ENCODE data around the gene SNX18.

Gene SNX18

GRCh38 chr5:54577528-54577927, 60.0 kb downstream of the SNX18 start:
- TF ChIP-seq Cebpa-rat (IDR thresholded peaks at IDR 0.05), result no peak
- no peak overlapping the region for H3K4me3 ChIP-seq
- H3K9ac ChIP-seq, result no peak overlapping the region
- H3K4me1 ChIP-seq, result no peaks in the 10 kb centered on the region
- no peak overlapping the region for H3K4me2 ChIP-seq
- H4K20me1 ChIP-seq, result no peaks in the 10 kb centered on the region
- H3K27me3 ChIP-seq, result no peaks in the 10 kb centered on the region
- H3K9me3 ChIP-seq, result no peaks in the 10 kb centered on the region
- H3K27ac ChIP-seq, result no peak overlapping the region
- no peaks in the 10 kb centered on the region for H3K36me3 ChIP-seq

DNA sequence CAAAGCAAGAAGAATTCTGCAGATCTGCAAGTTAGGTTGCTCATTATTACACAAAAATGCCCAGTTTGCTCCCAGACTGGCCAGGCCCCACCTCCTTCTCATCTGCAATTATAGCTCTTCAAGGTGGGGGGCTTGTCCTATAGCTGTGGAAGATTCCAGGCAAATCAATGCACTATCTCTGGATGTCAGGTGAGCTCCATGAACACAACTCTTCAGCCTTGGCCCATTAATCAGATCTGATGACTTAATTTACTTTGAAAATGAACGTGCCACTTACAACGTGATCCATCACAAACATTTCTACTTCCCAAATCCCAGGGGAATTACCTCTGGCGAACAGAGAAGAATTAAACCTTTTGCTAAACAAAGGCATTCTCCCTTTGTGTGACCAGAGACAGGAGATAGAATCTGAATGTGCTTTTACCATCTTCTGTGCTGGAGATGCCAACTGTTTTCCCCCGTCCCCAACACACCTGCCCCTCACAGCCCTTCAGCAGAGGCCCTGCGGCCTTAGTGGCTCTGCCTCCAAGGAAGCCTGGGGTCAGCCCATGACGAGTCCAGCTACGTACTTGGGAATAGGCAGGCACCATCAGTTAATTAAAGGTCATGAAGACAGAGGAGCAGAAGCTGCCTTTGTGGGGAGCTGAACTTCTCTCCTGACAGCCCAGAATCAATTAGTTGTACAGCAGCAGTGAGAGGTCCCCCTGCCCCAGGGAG, 60.5 kb downstream of the SNX18 start:
- Histone ChIP-seq H3K9me3 (no peaks in the 10 kb centered on the region), H3K4me1 (no peaks in the 10 kb centered on the region), H3K4me2 (no peak overlapping the region), H3K9ac (no peak overlapping the region), H3K27ac (no peak overlapping the region), H3K27me3 (no peaks in the 10 kb centered on the region), H3K4me3 (no peak overlapping the region), H3K36me3 (no peaks in the 10 kb centered on the region), H4K20me1 (no peaks in the 10 kb centered on the region)
- no peak for TF ChIP-seq Cebpa-rat (IDR thresholded peaks at IDR 0.05)

- Histone ChIP-seq H3K4me3 (no peak overlapping the region), H3K9me3 (0 out of 2 replicates have a peak, but pooled peaks cover 3% of the 10 kb centered on the region), H3K4me1 (no peaks in the 10 kb centered on the region), H3K4me2 (no peak overlapping the region), H3K9ac (no peak overlapping the region), H3K27me3 (no peaks in the 10 kb centered on the region), H3K36me3 (no peaks in the 10 kb centered on the region), H3K27ac (no peak overlapping the region), H4K20me1 (no peaks in the 10 kb centered on the region)
- no peak for TF ChIP-seq Cebpa-rat (IDR thresholded peaks at IDR 0.05)
Measured at GRCh38 chr5:54579591-54580295, 62.2 kb downstream of the SNX18 start.

GRCh38 chr5:54580997-54581811, 63.6 kb downstream of the SNX18 start:
- Histone ChIP-seq H3K4me3 (no peak overlapping the region), H3K4me1 (no peaks in the 10 kb centered on the region), H3K27ac (no peak overlapping the region), H3K9ac (no peak overlapping the region), H3K4me2 (no peak overlapping the region), H3K36me3 (no peaks in the 10 kb centered on the region), H4K20me1 (no peaks in the 10 kb centered on the region), H3K9me3 (peaks cover 11% of the 10 kb centered on the region), H3K27me3 (no peaks in the 10 kb centered on the region)
- TF ChIP-seq Cebpa-rat (IDR thresholded peaks at IDR 0.05), result no peak

DNA sequence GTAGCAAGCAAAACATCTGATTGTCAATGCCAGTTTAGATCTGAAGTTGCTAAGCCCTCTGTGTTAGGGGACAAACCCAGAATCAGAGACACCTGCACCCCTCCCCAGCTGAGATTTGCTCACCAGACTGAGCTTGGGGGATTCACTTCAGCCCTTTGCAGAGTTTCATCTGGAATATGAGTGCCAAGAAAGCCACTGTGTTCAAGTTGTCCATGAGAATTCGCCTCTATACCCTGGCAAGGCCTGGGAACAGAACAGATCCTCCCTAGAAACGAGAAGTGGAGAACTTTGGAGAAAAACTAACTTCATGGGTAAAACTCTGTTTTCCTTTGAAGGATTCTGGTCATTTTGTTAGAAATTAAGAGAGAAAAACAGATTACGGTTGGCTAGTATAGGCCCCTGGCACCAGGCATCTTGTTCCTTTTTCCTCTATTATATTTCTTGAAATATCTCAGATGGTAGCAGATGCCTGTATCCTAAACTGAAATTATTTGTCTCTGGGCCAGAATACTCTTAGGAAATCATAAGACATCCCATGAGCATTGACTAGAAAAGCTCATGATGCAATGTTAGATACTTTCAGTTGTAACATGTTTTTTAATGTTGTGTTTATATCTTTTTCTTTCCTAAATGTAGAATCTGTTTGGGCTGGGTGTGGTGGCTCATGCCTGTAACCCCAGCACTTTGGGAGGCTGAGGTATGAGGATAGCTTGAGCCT, 64.4 kb downstream of the SNX18 start:
- Histone ChIP-seq H3K9me3 (peaks cover 17% of the 10 kb centered on the region), H3K27me3 (no peaks in the 10 kb centered on the region), H3K27ac (no peak overlapping the region), H3K4me2 (no peak overlapping the region), H3K9ac (no peak overlapping the region), H3K4me3 (no peak overlapping the region), H3K4me1 (no peaks in the 10 kb centered on the region), H3K36me3 (no peaks in the 10 kb centered on the region), H4K20me1 (no peaks in the 10 kb centered on the region)
- no peak for TF ChIP-seq Cebpa-rat (IDR thresholded peaks at IDR 0.05)

DNA sequence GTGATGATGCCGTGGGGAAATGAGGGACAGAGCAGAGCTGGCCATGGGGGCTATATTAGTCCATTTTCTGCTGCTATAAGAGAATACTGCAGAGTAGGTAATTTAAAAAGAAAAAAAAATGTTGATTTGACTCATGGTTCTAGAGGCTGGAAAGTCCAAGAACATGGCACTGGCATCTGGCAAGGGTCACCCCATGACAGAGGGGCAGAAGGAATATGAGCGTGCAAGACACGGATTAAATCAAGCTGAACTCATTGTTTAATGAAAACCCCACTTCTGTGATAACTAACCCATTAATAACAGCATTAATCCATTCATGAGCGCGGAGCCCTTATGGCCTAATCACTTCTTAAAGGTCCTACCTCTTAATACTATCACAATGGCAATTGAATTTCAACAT, 68.8 kb downstream of the SNX18 start:
- TF ChIP-seq Cebpa-rat (IDR thresholded peaks at IDR 0.05), result no peak
- no peaks in the 10 kb centered on the region for H3K27me3 ChIP-seq
- no peak overlapping the region for H3K9ac ChIP-seq
- no peak overlapping the region for H3K4me3 ChIP-seq
- no peak overlapping the region for H3K27ac ChIP-seq
- H3K36me3 ChIP-seq, result no peaks in the 10 kb centered on the region
- peaks cover 17% of the 10 kb centered on the region for H3K9me3 ChIP-seq
- no peaks in the 10 kb centered on the region for H4K20me1 ChIP-seq
- H3K4me1 ChIP-seq, result 0 out of 2 replicates have a peak, but pooled peaks cover 5% of the 10 kb centered on the region
- no peak overlapping the region for H3K4me2 ChIP-seq

GRCh38 chr5:54589786-54590185, 72.2 kb downstream of the SNX18 start:
- no peak for TF ChIP-seq Cebpa-rat (IDR thresholded peaks at IDR 0.05)

DNA sequence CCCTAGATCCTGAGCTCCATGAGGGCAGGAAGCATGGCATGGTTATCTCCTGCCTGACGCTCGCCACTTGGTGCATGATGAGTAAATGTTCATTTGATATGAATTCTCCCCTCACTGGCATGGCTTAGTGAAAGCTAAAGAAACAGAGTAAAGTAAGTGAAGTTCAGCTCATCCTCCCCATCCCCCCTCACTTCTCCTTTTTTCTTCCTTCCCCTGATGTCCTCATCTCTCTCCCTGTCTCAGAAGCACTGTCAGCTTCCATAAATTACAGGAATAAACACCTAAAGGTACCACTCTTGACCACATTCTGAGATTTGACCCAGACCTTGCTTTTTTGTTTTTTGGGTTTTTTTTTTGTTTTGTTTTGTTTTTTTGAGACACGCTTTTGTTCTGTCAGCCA, 73.3 kb downstream of the SNX18 start:
- TF ChIP-seq Cebpa-rat (IDR thresholded peaks at IDR 0.05), result no peak
- no peak overlapping the region for H3K27ac ChIP-seq

More at GRCh38 chr5:54589786-54590185, 72.2 kb downstream of the SNX18 start:
- no peak overlapping the region for H3K4me2 ChIP-seq
- H3K4me1 ChIP-seq, result 0 out of 2 replicates have a peak, but pooled peaks cover 5% of the 10 kb centered on the region
- H3K9ac ChIP-seq, result no peak overlapping the region
- no peak overlapping the region for H3K4me3 ChIP-seq
- no peak overlapping the region for H3K27ac ChIP-seq
- H4K20me1 ChIP-seq, result no peaks in the 10 kb centered on the region
- H3K27me3 ChIP-seq, result no peaks in the 10 kb centered on the region
- no peaks in the 10 kb centered on the region for H3K36me3 ChIP-seq
- H3K9me3 ChIP-seq, result peaks cover 14% of the 10 kb centered on the region

DNA sequence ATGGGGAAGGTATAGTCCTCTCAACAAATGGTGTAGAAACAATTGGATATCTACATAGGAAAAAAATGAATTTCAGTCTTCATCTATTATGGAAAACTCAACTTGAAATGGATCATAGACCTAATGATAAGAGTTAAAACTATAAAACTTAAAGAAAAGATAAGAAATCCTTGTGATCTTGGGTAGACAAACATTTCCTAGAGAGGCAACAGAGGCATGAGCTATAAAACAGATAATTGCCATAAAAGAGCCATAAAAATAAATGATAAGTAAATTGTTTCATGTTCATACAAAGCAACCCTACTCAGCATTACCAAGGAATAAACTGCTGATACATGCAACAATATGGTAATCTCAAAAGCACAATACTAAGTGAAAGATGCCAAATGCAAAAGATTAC, 76.2 kb downstream of the SNX18 start:
- Histone ChIP-seq H3K36me3 (no peaks in the 10 kb centered on the region), H3K4me1 (0 out of 2 replicates have a peak, but pooled peaks cover 5% of the 10 kb centered on the region), H4K20me1 (no peaks in the 10 kb centered on the region), H3K4me3 (no peak overlapping the region), H3K27ac (no peak overlapping the region), H3K9ac (no peak overlapping the region), H3K4me2 (no peak overlapping the region), H3K9me3 (peaks cover 14% of the 10 kb centered on the region), H3K27me3 (no peaks in the 10 kb centered on the region)
- no peak for TF ChIP-seq Cebpa-rat (IDR thresholded peaks at IDR 0.05)

More for the DNA sequence above, 73.3 kb downstream of the SNX18 start:
- Histone ChIP-seq H4K20me1 (no peaks in the 10 kb centered on the region), H3K27me3 (no peaks in the 10 kb centered on the region), H3K4me1 (0 out of 2 replicates have a peak, but pooled peaks cover 5% of the 10 kb centered on the region), H3K4me2 (no peak overlapping the region), H3K9me3 (peaks cover 9% of the 10 kb centered on the region), H3K36me3 (no peaks in the 10 kb centered on the region), H3K9ac (no peak overlapping the region), H3K4me3 (no peak overlapping the region)

All from BLaER1 (cell line).